Suprapubic skin (tissue), 4 donors: ENCODE results near the gene IPO5. TPM values are rescaled to one million over a fixed set of nuclear protein-coding genes. Genes with fewer than 3 reads are reported as not detected.

Experiments
- DNase-seq, 2 donors: peaks; one replicate each; pipeline ENCODE4 v3.0.0-alpha.2; 2019; ENCODE audit warnings: low spot score in 2 of 2
- H3K27ac ChIP-seq: fragments of 200-600 bp; sonication (generic); one replicate; pipeline ENCODE4 v1.5.1; 2019
- H3K27me3 ChIP-seq: fragments of 200-600 bp; sonication (generic); one replicate; pipeline ENCODE4 v1.5.1; 2019
- H3K36me3 ChIP-seq: fragments of 200-600 bp; sonication (generic); one replicate; pipeline ENCODE4 v1.5.1; 2019
- H3K4me1 ChIP-seq: fragments of 200-600 bp; sonication (generic); one replicate; pipeline ENCODE4 v1.5.1; 2019
- H3K4me3 ChIP-seq: fragments of 200-600 bp; sonication (generic); one replicate; pipeline ENCODE4 v1.5.1; 2019; ENCODE audit warnings: mild to moderate bottlenecking
- H3K9me3 ChIP-seq: fragments of 200-600 bp; sonication (generic); one replicate; pipeline ENCODE4 v1.5.1; 2019
- EP300 ChIP-seq: sonication (generic); formaldehyde crosslinking; IDR thresholded peaks from one replicate; pipeline ENCODE4 v1.6.1; 2017; ENCODE audit warnings: antibody characterized with exemption
- POLR2A ChIP-seq, 2 donors: fragments of 450-650 bp; IDR thresholded peaks; one replicate each; pipeline ENCODE4 v1.6.1; 2017; ENCODE audit warnings: antibody characterized with exemption in 2 of 2, mild to moderate bottlenecking in 2 of 2, moderate library complexity in 2 of 2
- POLR2AphosphoS5 ChIP-seq, 3 donors: sonication (generic); formaldehyde crosslinking; IDR thresholded peaks; one replicate each; pipeline ENCODE4 v1.6.1; 2017; ENCODE audit warnings: antibody characterized with exemption in 3 of 3
- WGBS: methylation state at CpG from one replicate; pipeline ENCODE4 v1.1.5; 2018; 5-methylcytosine and 5-hydroxymethylcytosine counted together
- total RNA-seq, 4 donors: library from RNA; depleted of rRNA; stranded (reverse); fragments of >200 nt; gene quantifications; one replicate each; pipeline ENCODE4 v1.1.0, GENCODE V29; 2016
- TF ChIP-seq, protein P1 (sequence below), 2 donors: fragments of 200-600 bp in 1 of 2; fragments of 450-650 bp in 1 of 2; sonication (generic) in 1 of 2; IDR thresholded peaks; one replicate each; pipeline ENCODE4 v1.5.1; 2016 to 2019; ENCODE audit warnings: antibody characterized with exemption in 2 of 2, mild to moderate bottlenecking in 1 of 2, moderate library complexity in 1 of 2

IPO5 gene
- 10 to 100 TPM; 78.8 to 93.8 (median 82.4) TPM for total RNA-seq

DNA sequence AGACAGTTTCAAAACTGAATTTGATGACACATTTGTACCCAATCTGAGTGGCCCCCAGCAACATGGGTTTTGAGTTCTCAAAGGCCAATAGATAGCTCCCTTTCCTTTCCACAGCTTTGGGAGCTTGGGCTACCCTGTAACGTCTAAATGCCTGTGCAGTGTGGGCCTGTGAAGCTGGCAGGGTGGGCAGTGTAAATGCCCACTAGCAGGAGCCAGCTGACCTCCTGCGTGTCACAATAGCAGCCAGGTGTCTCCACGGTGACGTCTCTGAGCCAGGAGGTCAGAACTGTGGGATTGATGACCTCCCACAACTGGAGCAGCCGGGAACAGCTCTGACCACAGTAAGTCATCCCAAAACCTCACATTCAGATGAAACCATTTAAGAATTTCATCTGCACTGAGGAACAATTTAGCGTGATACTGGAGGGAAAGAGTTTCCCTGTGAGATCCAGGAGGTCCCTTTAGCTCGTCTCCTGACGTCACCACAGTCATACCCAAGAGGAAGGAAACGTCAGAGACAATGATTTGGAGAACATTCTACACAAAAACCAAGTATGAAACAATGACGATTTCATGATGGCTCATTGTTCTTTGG is at the start of gene IPO5:
IPO5 (plus strand) TSS at position 300 of the 595 bp plus-strand sequence. CDS start 23,022 bp downstream, outside the sequence.
- DNase-seq, result no peak
- Histone ChIP-seq H3K27me3 (no peaks in the 10 kb centered on the region), H3K4me3 (no peak within 1 kb of the TSS), H3K27ac (no peak within 1 kb of the TSS), H3K4me1 (no peaks in the 10 kb centered on the region), H3K9me3 (no peaks in the 10 kb centered on the region), H3K36me3 (no peaks in the 10 kb centered on the region)
- 65% methylated on average over 10 of the region's 10 CpGs for WGBS
- TF ChIP-seq, protein P1, sequence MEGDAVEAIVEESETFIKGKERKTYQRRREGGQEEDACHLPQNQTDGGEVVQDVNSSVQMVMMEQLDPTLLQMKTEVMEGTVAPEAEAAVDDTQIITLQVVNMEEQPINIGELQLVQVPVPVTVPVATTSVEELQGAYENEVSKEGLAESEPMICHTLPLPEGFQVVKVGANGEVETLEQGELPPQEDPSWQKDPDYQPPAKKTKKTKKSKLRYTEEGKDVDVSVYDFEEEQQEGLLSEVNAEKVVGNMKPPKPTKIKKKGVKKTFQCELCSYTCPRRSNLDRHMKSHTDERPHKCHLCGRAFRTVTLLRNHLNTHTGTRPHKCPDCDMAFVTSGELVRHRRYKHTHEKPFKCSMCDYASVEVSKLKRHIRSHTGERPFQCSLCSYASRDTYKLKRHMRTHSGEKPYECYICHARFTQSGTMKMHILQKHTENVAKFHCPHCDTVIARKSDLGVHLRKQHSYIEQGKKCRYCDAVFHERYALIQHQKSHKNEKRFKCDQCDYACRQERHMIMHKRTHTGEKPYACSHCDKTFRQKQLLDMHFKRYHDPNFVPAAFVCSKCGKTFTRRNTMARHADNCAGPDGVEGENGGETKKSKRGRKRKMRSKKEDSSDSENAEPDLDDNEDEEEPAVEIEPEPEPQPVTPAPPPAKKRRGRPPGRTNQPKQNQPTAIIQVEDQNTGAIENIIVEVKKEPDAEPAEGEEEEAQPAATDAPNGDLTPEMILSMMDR (IDR thresholded peaks at IDR 0.05), result no peak
- TF ChIP-seq POLR2AphosphoS5 (IDR thresholded peaks at IDR 0.05) (no peak), POLR2A (IDR thresholded peaks at IDR 0.05) (no peak), EP300 (no peak)

DNA sequence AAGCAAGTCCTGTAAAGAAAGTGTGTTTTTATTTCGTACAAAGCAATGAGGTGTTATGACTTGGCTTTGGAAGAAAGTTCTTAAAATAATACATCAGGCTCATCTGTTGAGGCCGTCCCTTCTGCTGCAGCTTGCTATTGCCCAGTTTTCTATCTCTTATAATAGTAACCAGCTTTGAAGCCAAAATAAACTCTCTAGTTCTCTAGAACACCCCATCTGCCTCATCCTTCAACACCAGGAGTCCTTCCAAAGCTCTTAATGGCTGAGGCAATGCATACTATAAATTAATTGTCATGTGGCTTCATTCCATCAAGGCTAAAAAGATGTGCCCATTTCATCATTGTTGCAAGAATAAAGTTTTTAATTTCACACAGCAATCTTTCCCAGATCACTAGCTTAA is 49.4 kb upstream of the IPO5 start:
- H3K36me3 ChIP-seq, result no peaks in the 10 kb centered on the region
- no peaks in the 10 kb centered on the region for H3K27me3 ChIP-seq
- no peaks in the 10 kb centered on the region for H3K9me3 ChIP-seq
- no peak for TF ChIP-seq POLR2AphosphoS5 (IDR thresholded peaks at IDR 0.05)
- TF ChIP-seq EP300, result no peak
- TF ChIP-seq, protein P1 (IDR thresholded peaks at IDR 0.05), result no peak
- TF ChIP-seq POLR2A (IDR thresholded peaks at IDR 0.05), result no peak
- DNase-seq, result no peak
- H3K4me3 ChIP-seq, result no peak overlapping the region
- H3K4me1 ChIP-seq, result no peaks in the 10 kb centered on the region
- 55% methylated on average over 2 of the region's 2 CpGs for WGBS
- no peak overlapping the region for H3K27ac ChIP-seq

DNA sequence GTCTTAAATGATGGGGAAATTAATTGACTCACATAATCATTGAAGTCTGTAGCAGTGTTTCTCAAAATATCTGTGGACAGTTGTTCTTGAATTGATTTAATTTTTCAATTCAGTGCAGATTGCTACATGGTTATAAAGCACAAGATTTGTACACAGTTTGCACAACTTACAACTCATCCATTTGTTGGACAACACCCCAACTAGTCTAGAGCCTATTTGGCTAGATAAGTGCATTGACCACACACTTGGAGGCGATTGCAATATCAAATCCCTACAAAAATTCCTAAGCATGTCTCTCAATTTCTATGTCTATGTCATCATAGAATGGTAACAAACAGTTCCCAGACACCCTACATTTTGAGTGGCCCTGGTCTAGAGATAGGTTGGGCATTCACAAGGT is 48.0 kb upstream of the IPO5 start:
- Histone ChIP-seq H3K27ac (no peak overlapping the region), H3K4me3 (no peak overlapping the region), H3K36me3 (no peaks in the 10 kb centered on the region), H3K27me3 (no peaks in the 10 kb centered on the region), H3K4me1 (no peaks in the 10 kb centered on the region), H3K9me3 (no peaks in the 10 kb centered on the region)
- 60% methylated on average over 1 of the region's 1 CpG for WGBS
- no peak for TF ChIP-seq POLR2AphosphoS5 (IDR thresholded peaks at IDR 0.05)
- TF ChIP-seq, protein P1 (IDR thresholded peaks at IDR 0.05), result no peak
- DNase-seq, result no peak

DNA sequence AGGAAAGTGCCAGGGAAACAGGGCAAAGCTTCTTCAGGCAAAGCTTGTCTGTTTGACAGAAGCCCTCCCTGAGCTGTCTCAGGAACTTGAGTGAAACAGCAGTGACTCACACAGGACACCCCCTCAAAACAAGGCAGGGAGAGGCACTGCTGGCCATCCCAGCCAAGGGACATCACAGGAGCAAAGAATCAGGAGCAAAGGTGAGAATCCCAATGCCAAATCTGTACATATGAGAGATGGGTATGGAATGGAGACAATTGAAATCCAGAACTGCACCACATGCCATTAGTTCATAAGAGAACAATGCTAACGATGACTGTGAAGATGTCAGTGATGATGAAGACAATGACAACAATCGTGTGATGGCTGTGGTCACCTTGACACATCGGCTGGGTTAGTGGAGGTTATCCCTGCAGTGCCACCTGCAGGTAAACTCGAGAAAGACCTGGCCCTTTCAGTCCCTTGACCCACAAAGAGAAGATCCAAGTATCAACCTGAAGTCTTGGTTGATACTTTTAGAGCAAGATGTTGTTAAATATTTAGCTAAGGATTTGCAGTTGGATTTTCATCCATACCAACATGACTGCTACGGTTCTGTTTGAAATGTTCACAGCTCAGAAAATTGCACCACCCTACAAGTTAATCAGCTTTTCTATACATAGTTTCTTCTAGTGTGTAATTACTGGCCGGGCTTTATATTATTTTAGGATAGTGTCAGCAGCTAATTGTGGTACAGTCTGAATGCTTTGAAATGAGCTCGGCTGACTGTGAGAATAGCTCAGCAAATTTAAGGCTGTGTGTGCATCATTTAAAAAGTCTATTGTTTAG is 42.0 kb upstream of the IPO5 start:
- Histone ChIP-seq H3K36me3 (no peaks in the 10 kb centered on the region), H3K27me3 (no peaks in the 10 kb centered on the region), H3K4me3 (no peak overlapping the region), H3K4me1 (no peaks in the 10 kb centered on the region), H3K9me3 (no peaks in the 10 kb centered on the region), H3K27ac (no peak overlapping the region)
- WGBS, result 60% methylated on average over 7 of the region's 7 CpGs
- TF ChIP-seq, protein P1 (IDR thresholded peaks at IDR 0.05), result no peak
- TF ChIP-seq EP300, result no peak
- no peak for TF ChIP-seq POLR2AphosphoS5 (IDR thresholded peaks at IDR 0.05)
- no peak for TF ChIP-seq POLR2A (IDR thresholded peaks at IDR 0.05)
- DNase-seq, result no peak

DNA sequence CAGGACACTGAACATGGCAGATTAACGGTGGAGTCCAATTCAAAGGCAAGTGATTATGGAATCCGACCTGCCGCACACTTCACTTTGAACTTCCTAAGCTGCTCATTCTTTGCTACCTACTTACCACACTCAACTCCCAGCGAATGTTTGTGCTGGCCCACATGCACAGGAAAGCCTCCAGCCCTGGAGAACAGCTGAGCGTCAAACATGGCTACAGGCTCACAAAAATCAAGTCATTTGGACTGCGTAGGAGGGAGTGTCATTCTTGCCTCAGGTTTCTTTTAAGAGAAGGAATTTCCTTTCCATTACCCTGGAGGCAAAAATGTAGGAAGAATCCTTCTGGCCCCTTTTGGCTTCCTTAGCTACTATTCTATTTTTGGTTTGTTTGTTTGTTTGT is 41.3 kb upstream of the IPO5 start:
- WGBS, result 75% methylated on average over 6 of the region's 6 CpGs
- H3K4me1 ChIP-seq, result no peaks in the 10 kb centered on the region
- H3K27ac ChIP-seq, result no peak overlapping the region
- no peak overlapping the region for H3K4me3 ChIP-seq
- TF ChIP-seq, protein P1 (IDR thresholded peaks at IDR 0.05), result no peak
- TF ChIP-seq POLR2AphosphoS5 (IDR thresholded peaks at IDR 0.05) (no peak), EP300 (no peak), POLR2A (IDR thresholded peaks at IDR 0.05) (no peak)
- no peaks in the 10 kb centered on the region for H3K9me3 ChIP-seq
- H3K36me3 ChIP-seq, result no peaks in the 10 kb centered on the region
- no peak for DNase-seq
- no peaks in the 10 kb centered on the region for H3K27me3 ChIP-seq
